Measurements from ENCODE around the gene CIAPIN1. TPM values are rescaled to one million over a fixed set of nuclear protein-coding genes. Genes with fewer than 3 reads are reported as not detected.

CIAPIN1 gene
- 10 to 100 TPM; 54.0 to 92.0 TPM for total RNA-seq

DNA sequence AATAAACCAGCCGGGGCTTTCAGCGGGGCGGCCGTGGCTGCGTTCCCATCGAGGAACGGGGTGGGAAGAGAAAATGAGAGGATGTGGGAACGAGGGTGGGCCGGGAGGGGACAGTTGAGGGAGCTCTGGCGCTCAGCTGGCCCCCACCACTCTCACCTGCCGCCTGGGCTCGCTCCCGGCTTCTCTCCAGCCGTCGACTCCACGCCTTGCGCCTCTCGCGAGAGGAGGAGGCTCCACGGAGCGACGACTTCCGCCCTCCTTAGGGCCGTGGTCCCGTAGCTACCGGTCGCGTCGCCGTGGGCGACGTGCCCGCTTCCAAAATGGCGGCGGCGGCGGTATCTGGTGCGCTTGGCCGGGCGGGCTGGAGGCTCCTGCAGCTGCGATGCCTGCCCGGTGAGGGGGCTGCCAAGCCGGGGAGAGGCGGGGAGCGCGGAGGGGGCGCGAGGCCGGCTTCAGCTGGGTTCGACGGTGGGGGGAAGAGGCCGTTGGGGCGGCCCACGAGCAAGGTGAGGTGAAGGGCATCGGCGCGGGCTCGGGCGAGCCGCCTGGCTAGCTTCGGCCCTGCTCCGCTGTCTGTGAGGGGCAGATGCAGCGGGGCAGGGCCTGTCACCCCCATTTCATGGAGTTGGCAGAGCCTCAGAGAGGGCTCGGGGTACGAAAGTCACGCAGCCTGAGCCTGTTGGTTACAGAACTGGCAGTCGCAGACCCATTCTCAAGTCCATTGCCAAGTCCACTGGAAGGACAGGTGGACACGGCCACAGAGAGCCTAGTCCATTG lies at the start of gene CIAPIN1, which contains the start of gene COQ9:
TSS of gene CIAPIN1 (minus strand) at position 200 of the 777 bp plus-strand sequence. CDS start 6,457 bp downstream, outside the sequence.
TSS of gene COQ9 (plus strand) at position 294 of the 777 bp plus-strand sequence. CDS start at position 321, 27 bp downstream.
- Mint-ChIP-seq H3K27me3 (no peaks in the 10 kb centered on the region), H3K36me3 (no peaks in the 10 kb centered on the region), H3K4me1 (ENCODE audit: low read depth in 2 of 2) (peaks cover 15 to 26% of the 10 kb centered on the region in 2 donors), H3K27ac (peak within 1 kb of the TSS; percentile 79 to 92), H3K4me3 (peak within 1 kb of the TSS; percentile 92), H3K9me3 (no peaks in the 10 kb centered on the region)
- ATAC-seq = peak; percentile 100
- peak; percentile 94 for DNase-seq (ENCODE audit: low spot score)

- Mint-ChIP-seq H3K27me3 (peaks cover 7 to 8% of the 10 kb centered on the region in 2 donors), H3K4me3 (no peak overlapping the region), H3K4me1 (ENCODE audit: low read depth in 2 of 2) (no peaks in the 10 kb centered on the region), H3K36me3 (no peaks in the 10 kb centered on the region), H3K9me3 (no peaks in the 10 kb centered on the region), H3K27ac (peak overlapping the region in 1 of 2 donors; percentile 18)
- DNase-seq (ENCODE audit: low spot score) = no peak
- ATAC-seq = no peak
These were observed 46.6 kb upstream of the CIAPIN1 start for GRCh38 chr16:57493767-57494166.

- Mint-ChIP-seq H3K4me1 (ENCODE audit: low read depth in 2 of 2) (peaks cover 6 to 19% of the 10 kb centered on the region in 2 donors), H3K27ac (no peak overlapping the region), H3K36me3 (no peaks in the 10 kb centered on the region), H3K4me3 (no peak overlapping the region), H3K9me3 (no peaks in the 10 kb centered on the region), H3K27me3 (peaks cover 6 to 7% of the 10 kb centered on the region in 2 donors)
- no peak for ATAC-seq
- no peak for DNase-seq (ENCODE audit: low spot score)
These were observed 42.0 kb upstream of the CIAPIN1 start for GRCh38 chr16:57489229-57489628.

DNA sequence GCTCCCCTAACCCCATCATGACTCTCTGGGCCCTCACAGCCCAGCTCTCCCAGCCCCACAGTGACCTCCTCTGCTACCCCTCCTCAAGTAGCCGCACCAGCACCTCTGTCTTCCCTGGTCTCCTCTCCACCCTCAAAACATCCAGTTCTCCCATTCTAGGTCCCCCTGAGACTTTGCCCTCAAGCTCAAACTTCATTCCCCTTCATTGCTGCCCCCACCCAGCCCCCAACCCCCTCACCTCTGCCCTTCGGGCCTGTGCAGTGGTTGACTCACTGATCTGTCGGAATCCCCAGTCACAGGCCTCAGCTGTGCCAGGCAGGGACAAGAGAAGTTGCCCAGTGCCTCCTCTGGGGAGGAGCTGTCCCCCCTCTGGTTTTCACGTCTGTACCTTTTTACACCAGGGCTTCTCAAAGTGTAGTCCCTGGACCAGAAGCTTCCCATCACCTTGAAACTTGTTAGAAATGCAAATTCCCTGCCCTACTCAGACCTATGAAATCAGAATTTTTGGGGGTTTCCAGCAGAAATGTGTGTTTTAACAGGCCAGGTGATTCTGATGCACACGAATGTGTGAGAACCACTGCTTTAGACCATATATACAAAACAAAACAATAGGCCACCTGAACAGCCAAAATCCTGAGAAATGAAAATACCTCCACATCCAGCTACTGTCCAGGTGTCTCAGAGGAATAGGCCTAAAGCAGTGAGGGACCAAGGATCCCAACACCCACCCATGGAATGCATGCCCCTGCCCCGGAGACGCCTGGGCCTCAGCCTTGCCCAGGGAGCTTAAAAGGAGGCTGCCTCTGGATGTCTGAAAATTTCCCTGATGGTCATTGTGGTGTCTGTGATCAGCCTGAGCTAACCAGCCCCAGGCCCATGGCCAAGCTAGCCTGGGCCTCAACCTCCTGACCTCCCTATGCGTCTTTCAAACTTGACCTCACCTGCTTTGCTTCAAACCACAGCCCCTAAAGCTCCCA lies 40.0 kb upstream of the CIAPIN1 start:
- H3K27ac Mint-ChIP-seq = peak overlapping the region in 1 of 2 donors; percentile 78
- ATAC-seq = no peak
- no peak for DNase-seq (ENCODE audit: low spot score)

GRCh38 chr16:57485916-57486857 lies 39.0 kb upstream of the CIAPIN1 start, which contains the start of gene DOK4:
Gene DOK4, minus strand, starts transcription at chr16:57486493. Its CDS starts 6,986 bp downstream, at chr16:57479507.
- Mint-ChIP-seq H3K4me3 (peak within 1 kb of the TSS; percentile 92), H3K27me3 (no peaks in the 10 kb centered on the region), H3K9me3 (no peaks in the 10 kb centered on the region), H3K27ac (peak within 1 kb of the TSS; percentile 57 to 78), H3K36me3 (no peaks in the 10 kb centered on the region), H3K4me1 (ENCODE audit: low read depth in 2 of 2) (peaks cover 6 to 19% of the 10 kb centered on the region in 2 donors)
- DNase-seq (ENCODE audit: low spot score) (peak; percentile 82), ATAC-seq (peak; percentile 95 to 96)

More for the DNA sequence above, 40.0 kb upstream of the CIAPIN1 start:
- Mint-ChIP-seq H3K27me3 (peaks cover 3 to 7% of the 10 kb centered on the region in 2 donors), H3K36me3 (no peaks in the 10 kb centered on the region), H3K4me3 (peak overlapping the region; percentile 83), H3K4me1 (ENCODE audit: low read depth in 2 of 2) (peaks cover 6 to 19% of the 10 kb centered on the region in 2 donors), H3K9me3 (no peaks in the 10 kb centered on the region)

DNA sequence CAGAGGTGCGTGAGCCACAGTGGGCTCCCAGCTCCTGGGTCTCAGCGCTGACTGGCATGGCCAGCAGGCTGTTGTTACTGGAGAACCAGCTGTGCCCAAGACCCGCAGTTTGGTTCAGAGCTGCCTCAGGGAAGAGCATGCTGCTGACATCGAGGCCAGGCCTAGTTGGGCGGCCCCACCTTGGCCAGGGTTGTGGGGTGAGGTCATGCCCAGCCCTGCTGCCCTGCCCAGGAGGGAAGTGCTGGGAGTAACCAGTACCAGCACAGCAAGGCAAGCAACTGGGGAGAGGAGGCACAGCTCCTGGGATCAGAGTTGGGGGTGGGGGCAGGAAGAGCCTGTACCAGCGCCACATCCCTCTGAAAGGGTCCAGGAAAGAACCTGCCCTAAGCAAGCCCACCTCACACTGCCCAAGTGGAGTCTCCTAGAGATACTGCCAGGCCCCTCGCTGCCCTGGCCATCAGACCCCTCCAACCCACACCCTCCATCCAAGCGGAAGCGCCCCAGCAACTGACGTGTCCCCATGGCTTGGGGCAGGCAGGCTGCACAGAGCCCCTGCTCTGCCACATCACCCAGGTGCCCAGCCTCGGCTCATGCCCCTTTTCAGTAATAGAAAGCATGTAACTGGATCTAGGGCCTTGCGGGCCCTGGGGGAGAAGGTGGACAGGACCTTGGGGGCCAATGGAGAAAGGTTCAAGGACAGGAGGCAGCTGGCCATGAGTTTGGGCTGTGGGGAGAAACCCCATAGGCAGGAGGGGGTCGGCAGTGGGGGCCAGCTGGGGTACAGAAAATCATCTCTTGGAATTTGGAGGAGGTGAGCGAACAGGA lies 38.1 kb upstream of the CIAPIN1 start:
- Mint-ChIP-seq H3K9me3 (no peaks in the 10 kb centered on the region), H3K27ac (peak overlapping the region; percentile 18 to 57), H3K27me3 (no peaks in the 10 kb centered on the region)

GRCh38 chr16:57484515-57485005 lies 37.4 kb upstream of the CIAPIN1 start:
- Mint-ChIP-seq H3K27ac (no peak overlapping the region), H3K4me3 (peak overlapping the region; percentile 92)

More for the DNA sequence above, 38.1 kb upstream of the CIAPIN1 start:
- Mint-ChIP-seq H3K4me3 (peak overlapping the region; percentile 92), H3K4me1 (ENCODE audit: low read depth in 2 of 2) (peaks cover 6 to 19% of the 10 kb centered on the region in 2 donors), H3K36me3 (no peaks in the 10 kb centered on the region)
- ATAC-seq (no peak), DNase-seq (ENCODE audit: low spot score) (no peak)

DNA sequence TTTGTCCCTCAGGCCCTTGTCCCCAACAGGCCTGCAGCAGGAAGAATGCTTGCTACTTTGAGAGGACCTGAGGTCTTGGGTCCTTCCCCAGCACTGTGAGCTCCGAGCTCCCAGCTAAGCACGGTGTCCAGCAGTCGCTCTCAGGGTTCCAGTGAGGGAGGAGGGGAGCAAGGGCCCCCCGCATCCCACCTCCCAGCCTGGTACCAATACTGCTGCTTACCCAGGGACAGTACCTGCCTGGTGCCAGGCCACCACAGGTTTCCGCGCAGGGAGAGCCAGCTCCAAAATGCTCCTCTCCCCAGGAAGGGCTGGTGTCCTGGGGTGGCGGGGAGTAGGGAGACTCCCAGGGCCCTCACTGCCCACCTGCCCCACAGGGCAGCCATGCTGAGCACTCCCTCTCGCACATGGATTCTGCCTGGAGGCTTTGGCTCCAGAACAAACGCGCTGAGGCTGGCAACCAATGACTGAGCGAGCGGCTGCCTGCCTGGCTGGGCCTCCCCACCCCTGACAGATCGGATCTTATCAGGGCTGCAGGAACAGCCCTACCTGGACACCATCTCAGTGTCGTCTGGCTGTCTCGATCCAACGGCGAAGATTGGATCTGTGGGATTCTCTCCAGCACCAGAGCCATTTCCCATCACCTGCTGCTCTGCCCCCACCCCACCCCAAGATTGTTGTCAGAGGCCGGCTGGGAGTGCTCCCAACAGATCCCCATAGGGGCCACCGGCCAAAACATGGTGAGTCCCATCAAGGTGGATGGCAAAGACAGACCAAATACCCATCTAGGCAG lies 36.7 kb upstream of the CIAPIN1 start:
- no peak overlapping the region for H3K27ac Mint-ChIP-seq
- no peaks in the 10 kb centered on the region for H3K9me3 Mint-ChIP-seq
- DNase-seq (ENCODE audit: low spot score) (no peak), ATAC-seq (no peak)
- no peaks in the 10 kb centered on the region for H3K36me3 Mint-ChIP-seq
- peaks cover 6 to 23% of the 10 kb centered on the region in 2 donors for H3K4me1 Mint-ChIP-seq (ENCODE audit: low read depth in 2 of 2)
- no peak overlapping the region for H3K4me3 Mint-ChIP-seq
- H3K27me3 Mint-ChIP-seq = no peaks in the 10 kb centered on the region

More at GRCh38 chr16:57484515-57485005, 37.4 kb upstream of the CIAPIN1 start:
- DNase-seq (ENCODE audit: low spot score) (no peak), ATAC-seq (no peak)
- Mint-ChIP-seq H3K27me3 (no peaks in the 10 kb centered on the region), H3K36me3 (no peaks in the 10 kb centered on the region), H3K4me1 (ENCODE audit: low read depth in 2 of 2) (peaks cover 6 to 20% of the 10 kb centered on the region in 2 donors), H3K9me3 (no peaks in the 10 kb centered on the region)

DNA sequence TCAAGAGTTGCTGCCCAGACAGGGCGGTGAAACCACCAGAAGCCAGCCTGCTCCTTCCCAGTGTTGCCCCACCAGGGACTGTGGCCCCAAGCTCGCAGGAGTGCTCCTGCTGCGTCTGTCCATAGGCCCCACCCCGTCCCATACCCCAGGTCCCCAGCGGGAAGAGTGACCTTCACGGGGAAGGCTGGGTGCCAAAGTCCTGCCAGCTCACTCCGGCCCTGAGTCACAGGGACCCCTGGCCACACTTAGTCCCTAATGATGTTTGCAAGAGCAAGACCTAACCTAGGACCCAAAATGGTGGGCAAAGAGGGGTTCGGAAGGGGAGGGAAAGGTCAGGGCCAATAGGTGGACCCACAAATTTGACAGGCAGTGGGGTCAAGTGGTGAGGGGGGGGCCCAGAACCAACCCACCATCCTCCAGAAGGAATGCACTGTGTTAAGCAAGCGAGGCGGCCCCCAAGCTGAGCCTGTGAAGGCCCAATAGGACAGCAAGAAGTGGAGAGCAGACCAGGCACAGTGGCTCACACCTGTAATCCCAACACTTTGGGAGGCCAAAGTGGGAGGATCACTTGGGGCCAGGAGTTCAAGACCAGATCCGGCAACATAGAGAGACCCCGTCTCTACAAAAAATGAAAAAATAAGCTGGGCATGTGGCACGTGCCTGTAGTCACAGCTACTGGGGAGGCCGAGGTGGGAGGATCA lies 35.8 kb upstream of the CIAPIN1 start:
- H3K36me3 Mint-ChIP-seq = no peaks in the 10 kb centered on the region
- no peak overlapping the region for H3K27ac Mint-ChIP-seq
- peaks cover 6 to 28% of the 10 kb centered on the region in 2 donors for H3K4me1 Mint-ChIP-seq (ENCODE audit: low read depth in 2 of 2)
- no peaks in the 10 kb centered on the region for H3K9me3 Mint-ChIP-seq
- ATAC-seq (no peak), DNase-seq (ENCODE audit: low spot score) (no peak)
- no peaks in the 10 kb centered on the region for H3K27me3 Mint-ChIP-seq
- H3K4me3 Mint-ChIP-seq = no peak overlapping the region

- no peaks in the 10 kb centered on the region for H3K36me3 Mint-ChIP-seq
- no peak for DNase-seq (ENCODE audit: low spot score)
- no peaks in the 10 kb centered on the region for H3K27me3 Mint-ChIP-seq
- peaks cover 9 to 23% of the 10 kb centered on the region in 2 donors for H3K4me1 Mint-ChIP-seq (ENCODE audit: low read depth in 2 of 2)
- ATAC-seq = no peak
- no peak overlapping the region for H3K4me3 Mint-ChIP-seq
- no peak overlapping the region for H3K27ac Mint-ChIP-seq
- H3K9me3 Mint-ChIP-seq = no peaks in the 10 kb centered on the region
These were observed 34.2 kb upstream of the CIAPIN1 start for GRCh38 chr16:57481421-57481820.

- no peak for ATAC-seq
- Mint-ChIP-seq H3K4me1 (ENCODE audit: low read depth in 2 of 2) (peaks cover 14 to 26% of the 10 kb centered on the region in 2 donors), H3K27ac (no peak overlapping the region), H3K4me3 (no peak overlapping the region), H3K36me3 (no peaks in the 10 kb centered on the region), H3K9me3 (no peaks in the 10 kb centered on the region), H3K27me3 (no peaks in the 10 kb centered on the region)
- no peak for DNase-seq (ENCODE audit: low spot score)
These were observed 33.6 kb upstream of the CIAPIN1 start for GRCh38 chr16:57480754-57481230.
